ENCODE measurements around the gene OR6Y1.

Gene OR6Y1

GRCh38 chr1:158554352-158554751, at the start of gene OR6Y1:
Gene OR6Y1, minus strand, starts transcription at chr1:158554405. Its CDS starts 6,300 bp downstream, at chr1:158548105.
- TF ChIP-seq CTCF (IDR thresholded peaks at IDR 0.05; ENCODE audit: low read depth, low read length) = no peak
- DNase-seq (ENCODE audit: extremely low read depth, low read depth) = no peak

DNA sequence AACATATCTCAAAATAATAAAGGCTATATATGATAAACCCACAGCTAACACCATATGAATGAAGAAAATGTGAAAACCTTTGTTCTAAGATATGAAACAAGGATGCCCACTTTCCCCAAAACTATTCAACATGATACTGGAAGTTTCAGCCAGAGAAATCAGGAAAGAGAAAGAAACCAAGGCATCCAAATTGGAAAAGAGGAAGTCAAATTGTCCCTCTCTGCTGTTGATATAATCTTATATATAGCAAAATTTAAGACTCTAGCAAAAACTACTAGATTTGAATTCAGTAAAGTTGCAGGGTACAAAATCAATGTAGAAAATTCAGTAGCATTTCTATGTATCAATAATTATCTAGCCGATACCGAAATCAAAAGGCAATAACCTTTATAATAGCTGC, 46.5 kb upstream of the OR6Y1 start:
- DNase-seq (ENCODE audit: extremely low read depth, low read depth) = no peak
- no peak for TF ChIP-seq CTCF (IDR thresholded peaks at IDR 0.05; ENCODE audit: low read depth, low read length)

DNA sequence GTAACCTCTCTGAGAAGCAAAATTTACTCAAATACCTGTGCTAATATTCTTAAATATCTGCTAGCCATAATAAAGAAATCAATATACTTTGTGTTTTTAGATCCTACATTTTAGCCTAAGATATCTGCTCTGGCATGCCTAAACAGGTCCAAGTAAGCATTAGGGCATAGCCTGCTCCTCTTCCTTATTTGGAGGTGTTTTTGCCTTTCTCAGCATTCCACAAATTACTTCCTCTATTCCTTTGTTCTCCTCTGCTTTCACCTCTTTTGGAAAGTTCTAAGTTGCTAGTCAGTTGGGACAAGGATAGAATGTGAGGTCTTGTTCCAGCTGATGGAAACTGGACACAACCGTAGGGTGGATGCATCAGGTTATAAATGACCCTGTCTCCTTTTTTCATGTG, 32.7 kb upstream of the OR6Y1 start:
- no peak for TF ChIP-seq CTCF (IDR thresholded peaks at IDR 0.05; ENCODE audit: low read depth, low read length)
- no peak for DNase-seq (ENCODE audit: extremely low read depth, low read depth)

DNA sequence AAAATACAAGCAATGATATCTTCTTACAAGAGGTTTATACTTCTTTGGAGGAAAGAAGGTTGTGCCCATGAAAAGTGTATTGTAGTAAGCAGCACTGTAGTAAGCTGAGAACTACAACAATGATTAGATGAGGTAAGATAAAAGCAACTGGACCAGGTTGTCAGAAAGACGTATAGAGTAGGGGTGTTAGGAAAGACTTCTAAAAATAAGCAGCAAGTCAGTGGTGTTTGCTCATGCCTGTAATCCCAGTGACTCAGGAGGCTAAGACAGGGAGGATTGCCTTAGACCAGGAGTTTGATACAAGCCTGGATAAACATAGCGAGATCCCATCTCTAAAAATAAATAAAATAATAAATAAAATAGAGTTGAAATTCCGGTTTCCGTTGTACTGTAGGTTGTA, 29.8 kb upstream of the OR6Y1 start:
- no peak for TF ChIP-seq CTCF (IDR thresholded peaks at IDR 0.05; ENCODE audit: low read depth, low read length)

GRCh38 chr1:158579733-158580132, 25.5 kb upstream of the OR6Y1 start, which contains the start of gene OR10X1:
Gene OR10X1, minus strand, starts transcription at chr1:158579899. Its CDS starts 0 bp downstream, at chr1:158579899.
- DNase-seq (ENCODE audit: extremely low read depth, low read depth) = no peak
- TF ChIP-seq CTCF (IDR thresholded peaks at IDR 0.05; ENCODE audit: low read depth, low read length) = no peak

More for the DNA sequence above, 29.8 kb upstream of the OR6Y1 start:
- no peak for DNase-seq (ENCODE audit: extremely low read depth, low read depth)

DNA sequence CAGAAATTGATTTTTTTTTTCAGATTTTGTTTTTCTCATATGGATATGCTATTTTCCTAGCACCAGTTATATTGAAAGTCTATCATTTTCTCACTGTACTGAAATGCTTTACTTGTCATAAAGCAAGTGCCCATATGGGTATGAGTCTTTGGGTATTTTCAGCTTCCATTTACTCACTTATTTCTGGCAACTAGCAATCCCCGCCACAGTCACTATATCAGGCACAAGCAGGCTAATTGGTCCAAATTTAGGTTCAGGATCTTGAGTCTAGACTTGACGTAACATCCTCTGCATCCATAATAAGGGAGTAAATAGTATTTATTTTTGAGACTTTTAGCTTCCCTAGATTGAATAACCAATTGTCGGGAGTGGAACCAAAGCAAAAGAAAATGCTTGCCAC, 23.4 kb upstream of the OR6Y1 start:
- no peak for DNase-seq (ENCODE audit: extremely low read depth, low read depth)
- TF ChIP-seq CTCF (IDR thresholded peaks at IDR 0.05; ENCODE audit: low read depth, low read length) = no peak

DNA sequence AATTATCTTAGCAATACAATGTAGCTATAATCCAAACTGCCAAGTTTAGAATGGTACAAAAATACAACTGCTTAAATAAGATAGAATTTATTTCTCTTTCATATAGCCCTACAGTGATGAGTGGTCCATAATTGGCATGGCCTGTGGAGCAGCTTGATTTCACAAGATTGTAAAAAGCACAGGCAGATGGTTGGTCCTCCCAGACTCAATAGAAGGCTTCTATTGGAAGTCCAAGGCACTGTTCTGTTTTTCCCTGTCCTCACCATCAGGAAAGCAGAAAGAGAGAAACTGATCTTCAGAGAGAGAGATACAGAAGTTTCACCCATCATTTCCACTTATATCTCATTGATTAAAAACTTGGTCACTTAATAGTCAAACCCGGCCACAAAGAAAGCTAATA, 18.0 kb upstream of the OR6Y1 start:
- TF ChIP-seq CTCF (IDR thresholded peaks at IDR 0.05; ENCODE audit: low read depth, low read length) = no peak
- no peak for DNase-seq (ENCODE audit: extremely low read depth, low read depth)
